HG02759 (cell line): ENCODE results near the gene RXFP3.
"Not testable (repeated sequence)": the region's sequence is repeated elsewhere in the genome, so short reads cannot be mapped to it uniquely, and the experiment has no call there.

Experiments used
- ATAC-seq: cut with Tn5 transposase; IDR thresholded peaks from one replicate; pipeline ENCODE4 v1.9.1; 2021; ENCODE audit warnings: mild to moderate bottlenecking, moderate library complexity; ENCODE audit not compliant: unreplicated experiment

Gene RXFP3

DNA sequence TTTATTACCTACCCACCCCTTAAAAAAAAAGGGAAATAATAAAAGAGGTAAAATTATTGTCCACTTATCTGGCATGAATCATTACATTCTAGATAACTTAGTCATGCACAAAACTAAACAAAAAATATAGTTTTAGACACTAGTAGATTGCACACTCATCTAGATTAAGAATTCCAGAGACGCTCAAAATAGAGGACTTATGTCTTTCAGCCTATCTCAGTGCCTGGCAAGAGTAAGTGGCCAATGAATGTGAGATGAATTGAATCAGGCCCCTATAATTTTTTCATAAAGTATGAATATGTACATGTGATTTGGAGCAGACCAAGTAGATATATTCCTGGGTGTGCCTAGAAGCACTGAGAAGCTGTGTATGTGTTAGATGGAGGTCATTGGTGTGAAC, 2.0 kb upstream of the RXFP3 start:
- peak; percentile 28 for ATAC-seq

DNA sequence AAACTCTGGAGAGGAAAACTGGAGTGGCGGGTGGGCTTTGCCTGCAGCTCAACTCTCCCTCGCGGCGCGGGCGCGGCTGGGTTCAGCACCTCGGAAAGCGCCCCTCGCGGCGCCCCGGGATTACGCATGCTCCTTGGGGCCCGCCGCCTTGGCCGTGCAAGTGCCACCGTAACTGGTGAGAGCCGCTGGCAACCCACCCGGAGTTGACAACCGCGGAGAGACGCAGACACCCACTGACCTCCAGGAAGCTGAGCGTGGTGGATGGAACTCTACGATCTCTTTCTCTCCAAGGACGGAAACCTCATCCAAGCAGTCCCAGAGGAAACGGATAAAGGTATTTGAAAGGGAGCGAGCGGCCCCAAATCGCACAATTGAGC, 194 bp upstream of the RXFP3 start:
- ATAC-seq: peak; percentile 52

DNA sequence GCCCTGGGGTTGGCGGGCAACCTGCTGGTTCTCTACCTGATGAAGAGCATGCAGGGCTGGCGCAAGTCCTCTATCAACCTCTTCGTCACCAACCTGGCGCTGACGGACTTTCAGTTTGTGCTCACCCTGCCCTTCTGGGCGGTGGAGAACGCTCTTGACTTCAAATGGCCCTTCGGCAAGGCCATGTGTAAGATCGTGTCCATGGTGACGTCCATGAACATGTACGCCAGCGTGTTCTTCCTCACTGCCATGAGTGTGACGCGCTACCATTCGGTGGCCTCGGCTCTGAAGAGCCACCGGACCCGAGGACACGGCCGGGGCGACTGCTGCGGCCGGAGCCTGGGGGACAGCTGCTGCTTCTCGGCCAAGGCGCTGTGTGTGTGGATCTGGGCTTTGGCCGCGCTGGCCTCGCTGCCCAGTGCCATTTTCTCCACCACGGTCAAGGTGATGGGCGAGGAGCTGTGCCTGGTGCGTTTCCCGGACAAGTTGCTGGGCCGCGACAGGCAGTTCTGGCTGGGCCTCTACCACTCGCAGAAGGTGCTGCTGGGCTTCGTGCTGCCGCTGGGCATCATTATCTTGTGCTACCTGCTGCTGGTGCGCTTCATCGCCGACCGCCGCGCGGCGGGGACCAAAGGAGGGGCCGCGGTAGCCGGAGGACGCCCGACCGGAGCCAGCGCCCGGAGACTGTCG, 976 bp downstream of the RXFP3 start:
- no peak for ATAC-seq

DNA sequence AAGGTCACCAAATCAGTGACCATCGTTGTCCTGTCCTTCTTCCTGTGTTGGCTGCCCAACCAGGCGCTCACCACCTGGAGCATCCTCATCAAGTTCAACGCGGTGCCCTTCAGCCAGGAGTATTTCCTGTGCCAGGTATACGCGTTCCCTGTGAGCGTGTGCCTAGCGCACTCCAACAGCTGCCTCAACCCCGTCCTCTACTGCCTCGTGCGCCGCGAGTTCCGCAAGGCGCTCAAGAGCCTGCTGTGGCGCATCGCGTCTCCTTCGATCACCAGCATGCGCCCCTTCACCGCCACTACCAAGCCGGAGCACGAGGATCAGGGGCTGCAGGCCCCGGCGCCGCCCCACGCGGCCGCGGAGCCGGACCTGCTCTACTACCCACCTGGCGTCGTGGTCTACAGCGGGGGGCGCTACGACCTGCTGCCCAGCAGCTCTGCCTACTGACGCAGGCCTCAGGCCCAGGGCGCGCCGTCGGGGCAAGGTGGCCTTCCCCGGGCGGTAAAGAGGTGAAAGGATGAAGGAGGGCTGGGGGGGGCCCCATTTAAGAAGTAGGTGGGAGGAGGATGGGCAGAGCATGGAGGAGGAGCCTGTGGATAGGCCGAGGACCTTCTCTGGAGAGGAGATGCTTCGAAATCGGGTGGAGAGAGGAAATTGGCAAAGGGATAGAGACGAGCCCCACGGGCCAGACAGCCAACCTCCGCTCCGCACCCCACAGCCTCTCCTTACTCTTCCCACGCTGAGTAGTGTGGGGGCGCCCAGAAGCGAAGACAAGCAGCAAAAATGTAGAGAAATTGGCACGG, 1.7 kb downstream of the RXFP3 start:
- no peak for ATAC-seq

DNA sequence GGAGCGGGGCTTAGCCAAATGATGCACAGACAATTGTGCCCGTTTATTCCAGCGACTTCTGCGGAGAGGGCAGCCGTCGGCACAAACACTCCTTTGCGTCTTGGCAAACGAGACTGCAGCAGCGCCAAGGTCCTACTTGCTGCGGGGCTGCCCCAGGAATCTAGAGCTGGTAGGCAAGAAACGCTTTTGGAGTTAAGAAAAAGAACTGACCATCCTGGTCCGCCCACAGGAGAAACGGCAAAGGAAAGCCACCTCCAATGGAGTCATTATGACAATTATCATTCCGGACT, 2.3 kb downstream of the RXFP3 start:
- no peak for ATAC-seq

DNA sequence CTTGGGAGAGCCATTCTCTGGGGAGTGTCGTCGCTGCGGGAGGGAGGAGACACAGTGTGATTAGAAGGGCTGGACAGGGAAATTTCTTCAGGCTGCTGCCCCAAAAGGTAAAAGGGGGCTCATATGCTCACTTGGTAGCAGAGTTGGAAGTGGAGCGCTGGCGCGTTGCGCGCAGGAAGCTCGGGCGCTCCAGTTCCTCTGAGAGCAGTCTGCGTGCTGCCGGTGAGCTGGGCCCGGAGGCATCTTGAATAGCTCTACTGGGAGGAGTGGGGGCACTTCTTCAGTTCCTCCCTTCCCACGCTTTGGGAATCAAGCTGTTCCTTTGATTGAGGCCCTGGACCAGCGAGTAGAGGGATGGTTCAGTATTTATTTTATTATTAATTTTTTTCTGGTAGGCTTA, 2.7 kb downstream of the RXFP3 start:
- no peak for ATAC-seq

DNA sequence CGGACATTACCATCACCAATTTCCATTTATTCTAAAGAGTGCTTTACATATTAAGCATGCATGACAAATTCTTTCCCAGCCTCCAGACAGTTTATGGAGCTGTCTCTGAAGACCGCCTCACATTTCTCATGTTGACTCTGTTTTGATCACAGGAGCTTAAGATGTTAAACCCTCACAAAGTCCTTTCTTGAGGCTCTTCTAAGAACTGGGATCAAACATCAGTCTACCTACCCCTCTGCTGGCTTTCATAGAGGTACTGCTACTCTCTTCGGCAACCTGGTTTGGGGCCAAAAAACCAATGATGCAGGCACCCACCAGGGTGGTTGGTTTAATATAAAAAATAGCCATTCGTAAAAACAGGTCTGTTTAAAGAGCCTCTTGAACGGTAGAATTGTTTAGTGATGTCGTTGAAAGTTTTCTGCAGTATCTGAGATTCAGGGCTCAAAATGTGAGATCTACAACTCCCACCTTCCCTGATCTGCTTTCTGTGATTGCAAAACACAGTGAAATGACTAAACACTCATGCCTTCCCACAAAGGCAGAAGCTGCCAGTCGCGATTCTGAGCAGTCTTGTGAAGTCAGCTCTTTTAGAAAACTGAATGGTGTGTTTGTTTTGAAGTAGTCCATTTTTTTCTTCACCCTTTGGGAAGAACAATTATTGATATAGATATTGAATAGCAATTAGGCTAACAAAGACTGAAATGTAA, 3.5 kb downstream of the RXFP3 start:
- no peak for ATAC-seq

DNA sequence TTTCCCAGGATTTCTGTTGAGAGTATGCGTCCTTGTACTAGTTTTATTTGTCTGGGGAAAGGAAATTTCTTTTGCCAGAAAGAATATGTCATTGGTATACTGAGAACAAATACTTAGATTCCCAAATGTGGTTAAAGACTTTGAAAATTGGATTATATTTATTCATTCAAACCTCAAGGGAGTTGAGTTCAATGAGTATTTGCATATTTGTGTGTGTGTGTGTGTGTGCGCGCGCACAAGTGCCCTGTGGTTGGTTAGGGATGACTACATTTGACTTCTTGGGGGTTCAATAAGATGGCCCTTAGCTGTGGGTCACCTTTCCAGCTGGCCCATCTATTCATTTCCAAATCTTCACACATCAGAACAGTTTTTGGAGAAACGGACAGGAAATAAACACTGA, 4.9 kb downstream of the RXFP3 start:
- no peak for ATAC-seq

DNA sequence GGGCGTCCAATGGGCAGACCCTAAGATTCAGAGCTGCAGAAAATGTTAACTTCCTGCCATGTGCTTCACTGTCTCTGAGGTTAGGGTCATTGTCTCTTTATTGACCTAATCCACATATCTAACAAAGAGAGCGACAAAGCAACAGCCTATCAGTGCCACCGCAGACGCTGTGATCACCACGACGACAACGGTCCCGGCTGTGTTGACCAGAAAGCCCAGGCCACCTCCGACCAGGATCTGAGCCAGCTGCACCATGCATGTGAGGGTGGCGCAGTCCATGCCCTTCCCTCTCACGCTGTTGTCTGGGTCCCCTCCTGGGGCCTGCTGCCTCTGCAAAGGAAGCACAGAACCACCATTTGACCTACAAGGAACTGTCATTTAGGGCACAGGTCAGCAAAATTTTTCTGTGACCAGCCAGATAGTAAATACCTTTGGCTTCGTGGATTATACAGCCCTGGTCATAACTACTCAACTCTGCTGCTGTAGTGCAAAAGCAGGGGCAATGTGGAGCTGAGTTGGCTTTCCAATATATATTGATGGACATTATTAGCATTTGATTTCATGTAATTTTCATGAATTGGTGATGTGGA, 8.5 kb downstream of the RXFP3 start:
- ATAC-seq: no peak

DNA sequence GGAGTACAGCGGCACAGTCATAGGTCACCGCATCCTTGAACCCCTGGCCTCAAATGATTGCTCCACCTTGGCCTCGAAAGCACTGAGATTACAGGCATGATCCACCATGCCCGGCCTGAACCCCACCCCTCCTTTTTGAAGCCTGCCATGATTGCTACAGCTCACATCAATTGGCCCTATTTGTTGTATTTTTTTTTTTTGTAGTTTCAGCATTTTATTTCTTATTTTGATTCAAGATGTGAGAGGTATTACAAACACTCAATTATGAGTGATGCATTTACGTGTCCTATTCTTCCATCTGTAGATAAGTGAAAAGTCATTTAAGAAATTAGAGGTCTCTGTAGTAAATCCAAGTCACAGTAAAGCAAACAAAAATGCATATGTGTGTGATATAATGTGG, 16.0 kb downstream of the RXFP3 start:
- not testable (repeated sequence) for ATAC-seq

DNA sequence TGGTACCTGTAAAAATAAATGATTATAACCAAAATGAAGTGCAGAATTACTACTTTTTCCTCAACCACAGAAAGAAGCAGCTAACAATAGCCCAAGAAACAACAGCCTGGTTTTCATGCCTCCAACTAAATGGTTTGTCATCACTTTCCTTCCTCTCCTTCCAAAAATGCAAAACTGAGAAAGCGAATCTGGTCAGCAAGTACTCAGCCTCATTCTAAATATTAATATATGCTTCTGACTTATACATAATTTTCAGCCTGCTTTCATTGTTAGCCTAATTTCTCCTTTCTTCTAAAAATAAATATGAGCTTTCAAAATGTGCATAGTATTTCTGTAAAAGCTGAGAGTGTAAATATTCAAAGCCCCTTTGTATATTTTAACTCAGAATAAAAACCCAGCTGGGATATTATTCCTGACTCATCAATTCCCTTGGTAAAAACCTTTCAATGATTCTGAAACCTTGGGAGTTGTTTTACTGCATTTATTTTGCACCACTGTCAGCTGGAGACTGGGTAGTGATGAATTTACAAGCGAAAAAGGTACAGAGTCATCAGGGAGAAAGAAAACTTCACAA, 21.5 kb downstream of the RXFP3 start:
- ATAC-seq: no peak

DNA sequence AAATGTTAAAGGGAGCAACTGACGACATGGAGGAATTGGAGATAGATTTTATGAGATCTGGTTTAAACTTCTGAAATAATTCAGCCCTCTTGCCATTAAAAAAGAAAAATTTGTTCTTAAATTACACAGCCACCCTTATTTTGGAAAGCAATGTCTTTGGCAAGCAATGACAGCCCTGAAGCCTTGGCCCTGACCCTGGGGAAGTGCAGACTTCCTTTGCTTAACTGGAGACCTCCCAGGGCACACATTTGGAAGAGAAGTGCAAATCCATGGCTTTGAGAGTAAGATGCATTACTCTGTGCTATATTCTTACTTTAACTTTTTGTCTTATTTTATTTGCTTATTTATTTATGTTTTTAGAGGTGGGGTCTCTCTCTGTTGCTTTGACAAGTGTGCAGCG, 22.0 kb downstream of the RXFP3 start:
- no peak for ATAC-seq

DNA sequence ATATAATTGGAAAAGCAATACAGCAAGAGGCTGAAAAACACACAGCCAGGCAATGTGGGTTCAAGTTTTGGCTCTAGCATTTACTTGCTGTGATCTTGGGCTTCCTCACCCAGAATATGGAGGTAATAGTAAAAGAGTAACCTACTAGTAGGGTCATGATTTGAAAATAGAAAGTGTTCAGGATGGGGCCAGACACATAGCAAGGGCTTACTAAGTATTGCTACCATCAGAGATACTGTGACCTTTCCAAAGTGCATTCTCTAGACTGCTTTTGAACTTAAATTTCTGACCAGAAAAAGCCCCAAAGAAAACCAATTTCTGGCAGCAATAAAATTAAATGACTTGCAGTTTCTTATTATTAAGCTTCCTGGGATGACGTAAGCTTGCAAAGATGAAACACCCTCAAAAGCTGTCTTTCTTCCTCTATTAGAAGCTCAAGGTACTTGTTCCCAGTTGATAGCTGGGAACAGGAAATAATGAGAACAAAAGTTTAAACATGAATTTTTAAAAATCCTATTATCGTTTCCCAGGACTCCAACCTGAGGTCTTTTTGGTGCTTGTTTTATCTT, 28.0 kb downstream of the RXFP3 start:
- ATAC-seq: peak; percentile 45

DNA sequence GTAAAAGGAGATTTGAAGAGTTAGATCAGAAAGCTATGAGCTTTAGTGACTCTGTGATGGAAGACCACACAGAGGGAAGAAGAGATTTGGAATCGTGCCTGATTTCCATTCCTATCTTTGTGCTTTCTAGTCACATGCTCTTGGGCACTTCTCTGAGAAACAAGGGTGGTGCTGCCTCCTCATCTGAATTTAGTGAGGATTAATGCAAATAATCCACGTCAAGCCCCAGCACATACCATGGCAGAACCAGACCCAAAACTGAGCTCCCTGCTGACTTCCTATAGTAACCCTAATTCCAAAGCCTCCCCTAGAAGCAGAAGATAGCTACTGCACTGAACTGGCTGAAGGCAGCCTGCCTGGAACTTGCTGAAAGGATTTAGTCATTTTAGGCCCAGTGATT, 30.6 kb downstream of the RXFP3 start:
- ATAC-seq: no peak

DNA sequence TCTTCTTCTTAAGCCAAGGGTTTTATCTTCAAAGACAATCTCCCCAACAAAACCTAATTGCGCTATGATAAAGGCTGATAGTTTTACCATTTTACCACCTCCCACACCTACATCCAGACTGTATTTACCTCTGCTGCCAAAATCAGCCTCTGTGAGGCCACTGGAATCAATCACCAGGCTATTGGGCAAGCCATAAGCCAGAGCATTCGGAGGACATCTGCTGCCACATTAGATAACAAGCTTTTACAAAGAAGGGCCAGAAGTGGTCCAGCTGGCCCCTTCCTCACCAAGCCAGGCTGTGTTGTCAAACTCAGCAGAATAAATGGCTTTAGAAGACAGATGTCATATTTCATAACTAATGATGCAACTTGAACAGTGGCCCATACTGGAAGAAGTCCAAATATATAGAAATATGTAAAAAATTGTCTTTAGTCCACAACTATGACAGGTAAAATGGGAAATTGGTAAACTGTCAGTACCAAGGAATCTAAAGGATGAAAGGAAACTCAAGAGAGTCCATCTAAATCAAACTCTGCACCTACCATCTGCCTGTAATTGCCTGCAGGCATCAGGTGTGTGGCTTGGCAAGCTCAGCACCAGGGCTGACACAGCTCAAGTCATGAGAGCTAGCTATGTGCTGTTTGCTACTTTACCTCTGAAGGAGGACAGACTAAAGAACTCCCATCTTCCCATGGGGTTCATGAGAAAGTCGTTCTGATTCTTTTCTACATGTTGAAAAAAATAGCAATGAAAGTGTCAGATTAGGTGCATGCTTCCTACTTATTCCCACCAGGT, 32.2 kb downstream of the RXFP3 start:
- ATAC-seq: no peak

DNA sequence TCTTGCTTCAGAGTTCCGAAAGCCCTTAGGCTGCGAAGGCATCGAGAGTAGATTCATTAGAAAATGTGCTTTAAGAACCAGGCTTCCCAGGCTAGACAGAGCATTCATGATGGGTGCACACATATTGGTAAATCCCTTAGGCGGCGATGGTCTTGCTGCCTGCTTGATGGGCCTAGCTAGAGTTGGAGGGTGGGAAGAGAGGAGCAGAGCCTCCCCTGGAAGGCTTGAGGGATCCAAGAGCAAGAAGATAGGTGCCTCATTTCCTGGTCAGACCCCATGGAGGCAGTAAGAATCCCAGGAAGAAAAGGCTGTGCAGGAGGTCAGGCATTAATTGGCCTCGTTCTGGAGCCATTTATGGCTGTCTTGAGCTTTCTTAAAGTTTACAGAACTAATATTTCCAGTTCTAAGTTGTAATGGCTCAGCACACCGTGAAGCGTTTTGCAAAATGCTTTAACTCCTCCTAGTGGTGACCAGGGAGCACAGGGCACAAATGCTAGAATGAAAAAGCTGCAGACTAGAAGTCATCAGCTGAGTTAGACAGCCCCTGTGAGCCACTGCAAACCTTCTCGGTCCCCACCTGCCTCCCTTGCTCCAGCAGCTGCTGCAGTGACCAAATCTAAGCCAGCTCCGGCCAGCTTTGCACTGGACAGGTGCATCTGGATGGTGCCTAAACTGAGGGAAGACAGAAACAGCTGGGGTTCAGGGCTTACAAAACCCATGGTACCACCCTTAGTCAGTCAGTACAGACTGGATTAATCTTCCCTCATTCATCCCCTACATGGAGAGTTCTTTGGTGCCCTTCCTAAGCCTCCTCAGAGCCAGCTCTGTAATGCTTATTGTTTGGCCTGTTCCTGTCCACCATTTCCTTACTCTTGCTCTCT, 33.6 kb downstream of the RXFP3 start:
- peak; percentile 86 for ATAC-seq

DNA sequence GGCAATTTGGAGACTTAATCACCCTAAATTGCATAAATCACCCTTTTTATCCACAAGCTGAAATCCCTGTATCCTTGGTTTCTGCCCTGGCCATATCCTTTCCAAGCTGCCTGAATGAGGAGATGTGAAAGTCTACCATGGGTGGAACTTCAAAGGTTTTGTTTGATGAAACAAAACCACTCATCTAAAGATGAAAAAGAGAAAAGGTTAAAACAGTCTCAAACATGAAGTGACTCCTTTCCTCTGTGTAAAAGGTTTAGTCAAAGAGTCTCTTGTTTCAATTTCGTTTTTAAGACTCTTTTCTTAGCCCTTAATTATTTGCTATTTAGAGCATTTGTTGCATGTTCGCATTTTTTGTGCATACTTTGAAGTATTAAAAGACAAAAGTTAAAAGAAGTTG, 37.1 kb downstream of the RXFP3 start:
- ATAC-seq: no peak

DNA sequence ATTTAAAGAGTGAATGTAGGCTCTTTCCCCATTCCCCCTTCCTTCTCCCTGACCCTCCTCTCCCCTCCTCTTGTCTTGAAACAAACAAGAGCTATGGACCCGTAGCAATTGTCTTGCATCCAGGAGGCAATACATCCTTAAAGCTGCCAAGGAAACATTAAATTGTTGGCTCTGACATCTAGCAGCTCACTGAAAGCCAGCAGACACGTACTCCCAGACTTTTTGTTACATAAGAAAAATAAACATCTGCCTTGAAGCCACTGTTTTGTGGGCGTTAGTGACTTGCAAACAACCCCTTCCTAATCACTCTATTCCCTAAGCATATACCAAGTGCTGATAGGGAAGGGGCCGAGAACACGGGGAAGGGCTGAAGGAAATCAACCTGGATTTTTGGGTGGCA, 39.7 kb downstream of the RXFP3 start:
- ATAC-seq: no peak

DNA sequence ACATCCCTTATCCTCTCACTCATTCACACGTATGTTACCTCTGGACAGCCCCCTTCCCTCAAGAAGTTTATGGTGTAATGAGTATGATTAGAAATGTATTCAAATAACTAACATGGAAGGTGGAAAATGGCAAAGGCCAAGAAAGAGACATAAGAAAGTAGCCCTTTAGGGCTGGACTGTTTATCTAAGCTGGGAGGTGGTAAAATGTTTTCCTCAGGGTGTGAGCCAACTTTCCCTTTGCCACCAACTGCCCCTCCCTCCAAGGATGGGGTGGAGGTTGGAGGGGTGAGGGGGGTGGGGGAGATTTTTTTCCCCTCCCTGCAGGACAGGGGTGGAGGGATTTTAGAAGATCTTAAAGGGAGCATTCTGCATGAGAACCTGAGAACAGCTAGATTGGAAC, 40.1 kb downstream of the RXFP3 start:
- ATAC-seq: no peak
